Neuron (in vitro differentiated cells): ENCODE data around the gene MYH7.

Experiments
- H2AFZ ChIP-seq: one replicate; pipeline ENCODE4 v1.6.1; 2013; ENCODE audit warnings: low read depth, mild to moderate bottlenecking, inconsistent platforms, low read length, moderate library complexity
- H3K27me3 ChIP-seq: one replicate; pipeline ENCODE4 v1.6.1; 2013; ENCODE audit warnings: low read length; ENCODE audit not compliant: insufficient read depth
- H3K36me3 ChIP-seq: one replicate; pipeline ENCODE4 v1.6.1; 2013; ENCODE audit warnings: low read length; ENCODE audit not compliant: insufficient read depth
- H3K4me1 ChIP-seq: one replicate; pipeline ENCODE4 v1.6.1; 2013; ENCODE audit warnings: low read length; ENCODE audit not compliant: insufficient read depth
- H3K4me3 ChIP-seq: 2 replicates; pipeline ENCODE4 v1.5.1; 2013; ENCODE audit warnings: mild to moderate bottlenecking, low read length, moderate library complexity
- H3K9me3 ChIP-seq: one replicate; pipeline ENCODE4 v1.6.1; 2013; ENCODE audit warnings: low read length

MYH7 gene

GRCh38 chr14:23414906-23415820 lies 20.3 kb downstream of the MYH7 start:
- Histone ChIP-seq H3K4me3 (no peak overlapping the region), H3K9me3 (peaks cover 1% of the 10 kb centered on the region), H3K27me3 (no peaks in the 10 kb centered on the region), H3K4me1 (no peaks in the 10 kb centered on the region), H3K36me3 (no peaks in the 10 kb centered on the region), H2AFZ (no peak overlapping the region)

GRCh38 chr14:23414254-23414653 lies 21.2 kb downstream of the MYH7 start:
- H3K27me3 ChIP-seq = no peaks in the 10 kb centered on the region
- no peak overlapping the region for H3K4me3 ChIP-seq
- no peak overlapping the region for H2AFZ ChIP-seq
- peaks cover 1% of the 10 kb centered on the region for H3K9me3 ChIP-seq
- no peaks in the 10 kb centered on the region for H3K36me3 ChIP-seq
- H3K4me1 ChIP-seq = no peaks in the 10 kb centered on the region

- Histone ChIP-seq H3K9me3 (peaks cover 1% of the 10 kb centered on the region), H3K4me1 (no peaks in the 10 kb centered on the region), H3K36me3 (no peaks in the 10 kb centered on the region), H2AFZ (no peak overlapping the region), H3K27me3 (no peaks in the 10 kb centered on the region), H3K4me3 (no peak overlapping the region)
These were observed 21.8 kb downstream of the MYH7 start for GRCh38 chr14:23413681-23414080.

GRCh38 chr14:23411563-23412525 lies 23.6 kb downstream of the MYH7 start:
- H3K4me3 ChIP-seq = no peak overlapping the region
- no peaks in the 10 kb centered on the region for H3K36me3 ChIP-seq
- no peak overlapping the region for H2AFZ ChIP-seq
- H3K9me3 ChIP-seq = peaks cover 1% of the 10 kb centered on the region
- H3K27me3 ChIP-seq = peaks cover 4% of the 10 kb centered on the region
- H3K4me1 ChIP-seq = no peaks in the 10 kb centered on the region

GRCh38 chr14:23409966-23410635 lies 25.4 kb downstream of the MYH7 start:
- Histone ChIP-seq H2AFZ (no peak overlapping the region), H3K36me3 (no peaks in the 10 kb centered on the region), H3K4me1 (no peaks in the 10 kb centered on the region), H3K27me3 (peaks cover 6% of the 10 kb centered on the region), H3K9me3 (peaks cover 1% of the 10 kb centered on the region), H3K4me3 (no peak overlapping the region)

GRCh38 chr14:23409475-23409874 lies 26.0 kb downstream of the MYH7 start:
- Histone ChIP-seq H2AFZ (no peak overlapping the region), H3K27me3 (peaks cover 10% of the 10 kb centered on the region), H3K9me3 (no peaks in the 10 kb centered on the region), H3K36me3 (no peaks in the 10 kb centered on the region), H3K4me3 (no peak overlapping the region), H3K4me1 (no peaks in the 10 kb centered on the region)

GRCh38 chr14:23408307-23408630 lies 27.2 kb downstream of the MYH7 start:
- Histone ChIP-seq H3K4me3 (no peak overlapping the region), H3K36me3 (no peaks in the 10 kb centered on the region), H2AFZ (no peak overlapping the region), H3K4me1 (no peaks in the 10 kb centered on the region), H3K9me3 (peaks cover 3% of the 10 kb centered on the region), H3K27me3 (peaks cover 22% of the 10 kb centered on the region)

- Histone ChIP-seq H2AFZ (no peak within 1 kb of the TSS), H3K4me3 (no peak within 1 kb of the TSS), H3K36me3 (no peaks in the 10 kb centered on the region), H3K4me1 (no peaks in the 10 kb centered on the region), H3K27me3 (peaks cover 25% of the 10 kb centered on the region), H3K9me3 (peaks cover 3% of the 10 kb centered on the region)
These were observed 27.7 kb downstream of the MYH7 start, which contains the start of gene MYH6 for GRCh38 chr14:23407516-23408306. MYH6 (minus strand) TSS chr14:23408273; CDS start chr14:23407223, 1,050 bp downstream.

GRCh38 chr14:23406725-23407355 lies 28.6 kb downstream of the MYH7 start:
- Histone ChIP-seq H3K36me3 (no peaks in the 10 kb centered on the region), H3K27me3 (peaks cover 29% of the 10 kb centered on the region), H2AFZ (no peak overlapping the region), H3K9me3 (peaks cover 3% of the 10 kb centered on the region), H3K4me3 (no peak overlapping the region), H3K4me1 (no peaks in the 10 kb centered on the region)

- Histone ChIP-seq H3K4me1 (no peaks in the 10 kb centered on the region), H3K27me3 (peaks cover 33% of the 10 kb centered on the region), H3K36me3 (no peaks in the 10 kb centered on the region), H3K9me3 (peaks cover 3% of the 10 kb centered on the region), H2AFZ (no peak overlapping the region), H3K4me3 (no peak overlapping the region)
These were observed 29.2 kb downstream of the MYH7 start for GRCh38 chr14:23406244-23406643.

GRCh38 chr14:23405516-23406025 lies 29.9 kb downstream of the MYH7 start:
- Histone ChIP-seq H2AFZ (no peak overlapping the region), H3K27me3 (peaks cover 33% of the 10 kb centered on the region), H3K36me3 (no peaks in the 10 kb centered on the region), H3K4me1 (no peaks in the 10 kb centered on the region), H3K9me3 (peaks cover 3% of the 10 kb centered on the region), H3K4me3 (no peak overlapping the region)

GRCh38 chr14:23405096-23405495 lies 30.4 kb downstream of the MYH7 start:
- H3K36me3 ChIP-seq = no peaks in the 10 kb centered on the region

More at GRCh38 chr14:23405096-23405495, 30.4 kb downstream of the MYH7 start:
- Histone ChIP-seq H2AFZ (no peak overlapping the region), H3K4me3 (no peak overlapping the region), H3K4me1 (no peaks in the 10 kb centered on the region), H3K9me3 (peaks cover 3% of the 10 kb centered on the region), H3K27me3 (peaks cover 33% of the 10 kb centered on the region)
